ENCODE measurements around the gene SHC4.
"Not testable (repeated sequence)": the region's sequence is repeated elsewhere in the genome, so short reads cannot be mapped to it uniquely, and the experiment has no call there.

The SHC4 gene

GRCh38 chr15:48883699-48884098, 80.0 kb downstream of the SHC4 start:
- DNase-seq (ENCODE audit: low read depth in 2 of 2): no peak

DNA sequence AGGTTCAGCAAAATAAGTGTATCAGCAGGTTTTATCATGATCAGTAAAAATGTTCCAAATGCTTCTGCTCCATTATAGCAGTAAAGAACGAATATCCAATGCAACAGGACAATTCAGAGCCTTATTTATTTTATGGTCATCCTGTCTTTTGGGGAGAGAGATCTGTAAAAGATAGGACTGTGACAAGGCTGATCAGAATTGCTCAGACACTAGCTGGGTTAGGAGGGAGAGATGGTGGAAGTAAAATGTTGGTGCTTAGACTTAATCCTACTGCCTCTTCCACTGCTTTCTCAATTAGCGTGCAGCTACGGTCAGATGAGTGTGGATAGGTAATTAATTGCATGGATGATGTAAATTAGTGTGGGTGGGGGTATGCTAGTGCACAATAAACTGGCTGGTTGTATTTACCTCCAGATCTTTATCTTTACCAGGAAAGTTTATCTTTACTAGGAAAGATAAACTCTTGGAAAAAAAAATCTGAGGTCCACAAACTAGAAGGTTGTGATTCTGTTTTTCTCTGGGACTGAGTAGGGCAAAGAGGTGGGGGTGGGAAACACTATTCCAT, 83.6 kb downstream of the SHC4 start:
- DNase-seq (ENCODE audit: low read depth in 2 of 2): no peak

- DNase-seq (ENCODE audit: low read depth in 2 of 2): peak; percentile 80 to 83
These were observed 85.8 kb downstream of the SHC4 start, which contains the start of gene EID1 for GRCh38 chr15:48877630-48878595. EID1 (plus strand) TSS chr15:48878134; CDS start chr15:48878177, 43 bp downstream.

DNA sequence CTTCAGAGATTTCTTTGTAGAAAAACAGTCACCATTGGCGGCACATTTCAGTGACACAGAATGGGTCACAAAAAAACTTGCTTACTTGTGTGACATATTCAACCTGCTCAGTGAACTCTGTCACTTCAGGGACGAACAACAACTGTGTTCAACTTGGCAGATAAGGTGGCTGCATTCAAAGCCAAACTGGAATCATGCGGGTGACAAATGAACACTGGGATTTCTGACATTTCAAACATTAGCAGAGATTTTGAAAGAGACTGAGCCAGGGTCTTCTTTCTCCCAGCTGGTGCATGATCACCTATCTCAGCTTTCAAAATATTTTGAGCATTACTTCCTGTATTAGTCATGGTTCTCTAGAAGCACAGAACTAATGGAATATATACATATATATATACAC, 87.7 kb downstream of the SHC4 start:
- no peak for DNase-seq (ENCODE audit: low read depth in 2 of 2)

DNA sequence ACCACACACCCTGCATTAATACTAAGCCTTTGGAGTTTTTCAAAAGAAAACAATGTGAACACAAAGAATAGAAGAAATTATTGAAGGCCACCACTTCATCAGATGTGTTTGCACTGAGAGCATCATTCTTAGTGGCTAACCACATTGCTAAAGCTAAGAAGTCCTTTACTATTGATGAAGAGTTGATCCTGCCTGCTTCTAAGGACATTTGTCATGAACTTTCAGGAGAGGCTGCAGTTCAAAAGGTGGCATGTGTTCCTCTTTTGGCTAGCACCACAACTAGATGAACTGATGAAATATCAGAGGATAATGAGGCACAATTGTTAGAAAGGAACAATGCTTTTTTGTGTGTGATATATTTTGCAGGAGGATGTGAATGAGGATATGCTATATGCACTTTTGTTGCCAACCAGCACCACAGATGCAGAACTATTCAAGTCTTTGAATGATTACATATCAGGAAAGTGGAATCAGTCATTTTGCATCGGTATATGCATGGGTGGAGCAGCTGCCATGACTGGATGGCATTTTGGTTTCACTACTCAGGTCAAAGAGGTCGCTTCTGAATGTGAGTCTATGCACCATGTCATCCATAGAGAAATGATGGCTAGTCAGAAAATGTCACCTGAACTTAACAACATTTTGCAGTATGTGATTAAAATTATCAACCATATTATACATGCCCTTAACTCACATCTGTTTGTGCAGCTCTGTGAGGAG, 88.3 kb downstream of the SHC4 start:
- DNase-seq (ENCODE audit: low read depth in 2 of 2): no peak

DNA sequence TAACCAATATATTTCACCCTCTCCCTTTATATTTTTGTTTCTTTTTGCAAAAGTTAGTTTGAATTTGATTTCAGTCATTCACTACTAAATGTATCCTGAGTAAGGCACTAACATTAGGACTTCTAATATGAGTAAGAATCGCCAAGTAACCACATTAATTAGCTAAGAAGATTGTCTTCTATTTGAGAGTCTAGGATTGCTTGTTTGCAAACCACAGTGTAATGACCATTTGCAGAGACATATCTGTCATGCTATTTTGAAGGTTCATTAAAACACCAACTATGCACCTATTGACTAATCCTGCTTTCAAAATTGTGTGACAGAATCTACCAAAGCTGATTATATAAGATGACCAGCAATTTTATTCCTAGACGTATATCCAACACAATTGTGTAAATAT, 91.1 kb downstream of the SHC4 start:
- no peak for DNase-seq (ENCODE audit: low read depth in 2 of 2)

GRCh38 chr15:48871542-48871941, 92.2 kb downstream of the SHC4 start:
- no peak for DNase-seq (ENCODE audit: low read depth in 2 of 2)

DNA sequence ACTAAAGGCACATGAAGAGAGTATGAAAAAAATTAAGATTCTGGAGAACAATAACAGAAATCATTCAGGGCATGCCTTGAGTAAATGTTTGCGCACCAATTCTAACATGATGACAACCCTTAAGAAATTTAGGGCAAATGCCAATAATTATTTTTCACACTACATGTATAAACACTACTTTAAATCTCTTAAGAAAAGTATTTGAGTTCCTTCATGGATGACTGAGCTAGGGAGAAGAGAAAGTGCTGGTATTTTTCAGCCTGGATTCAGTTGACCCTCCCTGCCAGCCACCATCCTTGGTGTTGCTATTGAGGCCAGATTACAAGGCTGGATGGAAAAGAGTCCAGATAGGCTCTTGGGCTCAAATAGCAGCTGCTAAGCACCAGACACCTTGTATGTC, 93.8 kb downstream of the SHC4 start:
- no peak for DNase-seq (ENCODE audit: low read depth in 2 of 2)

- no peak for DNase-seq (ENCODE audit: low read depth in 2 of 2)
These were observed 95.2 kb downstream of the SHC4 start for GRCh38 chr15:48868536-48868935.

GRCh38 chr15:48868023-48868422, 95.7 kb downstream of the SHC4 start:
- DNase-seq (ENCODE audit: low read depth in 2 of 2): no peak

DNA sequence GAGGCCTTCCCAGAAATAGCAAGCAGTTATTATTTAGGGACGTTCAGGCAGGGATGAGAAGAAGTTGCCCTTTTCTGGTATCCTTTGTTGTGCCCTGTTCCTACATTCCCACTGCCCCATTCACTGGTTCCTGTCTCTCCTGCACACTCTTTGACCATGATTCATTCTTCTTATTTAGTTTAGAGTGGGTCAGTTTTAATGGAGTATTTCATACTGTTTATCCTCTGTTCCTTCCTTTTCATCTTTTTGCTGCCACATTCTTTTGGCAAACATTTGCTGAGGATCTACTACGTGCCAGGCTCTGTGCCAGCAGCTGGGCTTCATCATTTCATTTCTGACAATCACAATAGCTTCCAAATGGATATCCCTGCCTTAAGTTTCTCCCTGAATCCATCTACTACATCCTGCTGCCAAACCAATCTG, 97.6 kb downstream of the SHC4 start:
- no peak for DNase-seq (ENCODE audit: low read depth in 2 of 2)

DNA sequence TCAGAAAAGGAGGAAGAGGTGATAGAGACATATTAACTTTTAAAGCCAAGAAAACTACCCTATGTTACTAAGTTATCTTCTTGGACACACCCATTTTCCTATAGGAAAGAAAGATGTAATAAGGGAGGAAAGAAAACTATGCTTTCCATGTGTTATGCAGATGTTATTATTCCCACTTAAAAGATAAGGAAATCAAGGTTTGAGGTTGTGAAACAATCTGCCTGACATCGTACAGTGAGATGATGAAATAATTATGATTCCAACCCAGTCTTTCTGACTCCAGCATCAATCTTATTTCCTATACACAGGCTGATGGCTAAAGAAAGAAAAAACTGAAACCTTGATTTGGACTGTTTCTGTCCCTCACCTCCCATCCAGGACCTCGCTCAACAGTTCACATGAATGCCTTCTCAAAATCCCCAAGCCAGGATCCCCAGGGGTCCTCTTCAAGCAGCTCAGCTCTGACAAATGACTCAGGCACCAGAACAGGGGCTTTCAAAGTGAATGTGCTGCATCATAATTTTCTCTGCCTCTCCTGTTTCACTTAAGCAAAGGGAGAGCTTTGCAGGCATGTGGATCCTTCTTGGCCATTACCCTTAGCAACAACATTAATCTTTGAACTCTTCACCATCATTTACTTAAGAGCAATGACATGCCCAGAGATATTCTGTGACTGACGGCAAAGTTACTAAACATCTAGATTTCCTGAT, 98.2 kb downstream of the SHC4 start:
- no peak for DNase-seq (ENCODE audit: low read depth in 2 of 2)

GRCh38 chr15:48862705-48863104, 101.0 kb downstream of the SHC4 start:
- DNase-seq (ENCODE audit: low read depth in 2 of 2): no peak

DNA sequence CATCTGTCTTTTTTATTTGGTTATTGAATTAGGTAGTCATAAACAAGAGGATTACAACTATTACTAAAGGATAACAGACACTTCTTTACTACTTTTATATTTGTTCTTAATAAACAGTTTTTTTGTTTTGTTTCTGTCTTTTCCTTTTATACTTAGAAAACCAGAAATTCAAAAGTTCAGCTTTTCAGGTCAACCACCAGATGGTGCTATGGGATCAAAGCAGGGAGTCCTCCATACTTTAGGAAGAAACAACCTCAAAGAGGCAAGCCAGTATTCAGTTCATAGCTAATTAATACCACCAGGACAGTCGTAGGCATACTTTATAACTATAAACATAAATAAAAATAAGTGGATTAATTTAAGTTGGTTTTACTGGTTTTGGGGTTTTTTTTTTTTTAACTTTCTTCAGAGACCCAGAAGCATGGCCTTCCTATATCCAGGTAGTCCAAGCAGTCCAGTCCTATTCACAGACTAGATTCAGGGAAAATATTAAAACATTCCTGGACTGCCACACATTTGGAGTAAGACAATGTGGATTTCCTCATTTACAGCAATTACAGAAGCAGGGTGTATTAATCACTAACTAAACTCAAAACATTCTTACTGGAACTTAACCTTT, 101.8 kb downstream of the SHC4 start:
- peak in 1 of 2 donors; percentile 3 for DNase-seq (ENCODE audit: low read depth in 2 of 2)

- DNase-seq (ENCODE audit: low read depth in 2 of 2): no peak
These were observed 104.3 kb downstream of the SHC4 start for GRCh38 chr15:48859426-48859825.

GRCh38 chr15:48858401-48858800, 105.3 kb downstream of the SHC4 start:
- DNase-seq (ENCODE audit: low read depth in 2 of 2): no peak

GRCh38 chr15:48856942-48857341, 106.8 kb downstream of the SHC4 start:
- no peak for DNase-seq (ENCODE audit: low read depth in 2 of 2)

GRCh38 chr15:48855501-48856440, 107.9 kb downstream of the SHC4 start:
- no peak for DNase-seq (ENCODE audit: low read depth in 2 of 2)

GRCh38 chr15:48854434-48854833, 109.3 kb downstream of the SHC4 start:
- not testable (repeated sequence) for DNase-seq (ENCODE audit: low read depth in 2 of 2)

- no peak for DNase-seq (ENCODE audit: low read depth in 2 of 2)
These were observed 111.8 kb downstream of the SHC4 start for GRCh38 chr15:48851956-48852355.

Data from stimulated activated CD8-positive, alpha-beta memory T cell treated with anti-CD3 and anti-CD28 coated beads, Interleukin-7, amount 100 ng/mL, for 1 hour (primary cell).